ENCODE measurements around the gene SMCO2. TPM values are rescaled to one million over a fixed set of nuclear protein-coding genes. Genes with fewer than 3 reads are reported as not detected.

SMCO2 gene
- total RNA-seq, 1 experiment from 2014 or later, result 1.7 TPM

- intact Hi-C loops (cut with micrococcal nuclease), result loop anchor here (1.0 kb wide), 1 partner anchor 24 kb away; no protein-coding TSS in a partner anchor
- Histone ChIP-seq H4K20me1 (ENCODE audit: low read length) (no peaks in the 10 kb centered on the region), H3K27ac (ENCODE audit: low read length) (peak overlapping the region; percentile 94), H3K27me3 (ENCODE audit: low read length) (no peaks in the 10 kb centered on the region), H3K9ac (ENCODE audit: low read length) (peak overlapping the region; percentile 83), H2AFZ (ENCODE audit: low read length) (peak overlapping the region; percentile 10; the same call in 1 of the 2 replicates), H3K9me2 (replicated peaks; ENCODE audit: low read length) (no peaks in the 10 kb centered on the region), H3K79me2 (ENCODE audit: low read length) (peaks cover 80% of the 10 kb centered on the region), H3F3A (ENCODE audit: low read length, unreplicated experiment) (peaks cover 5% of the 10 kb centered on the region), H3K4me1 (ENCODE audit: insufficient read depth, low read length) (peaks cover 38% of the 10 kb centered on the region), H3K4me2 (ENCODE audit: low read length) (peak overlapping the region; percentile 79), H3K36me3 (ENCODE audit: low read depth, low read length) (no peaks in the 10 kb centered on the region), H3K9me3 (ENCODE audit: low read length) (no peaks in the 10 kb centered on the region), H3K4me3 (ENCODE audit: low read length) (peak overlapping the region; percentile 51)
- POLR2A ChIA-PET (ENCODE audit: unreplicated experiment), result interaction anchor here (0.7 kb wide), 1 partner anchor 85 kb away, joined by 4 read pairs; no protein-coding TSS in a partner anchor
- CTCF ChIA-PET, result interaction anchor here (1.3 kb wide), 1 partner anchor 16 kb away, joined by 7 read pairs; no protein-coding TSS in a partner anchor
- ATAC-seq, result peak; percentile 89
- peak; percentile 97 for DNase-seq
- TF ChIP-seq CTCF (conservative IDR thresholded peaks at IDR 0.05; ENCODE audit: low read depth, low read length) (no peak), EZH2 (IDR thresholded peaks at IDR 0.05; ENCODE audit: low read length, unreplicated experiment) (no peak), EZH2phosphoT487 (IDR thresholded peaks at IDR 0.05; ENCODE audit: borderline replicate concordance, low read length) (no peak)
- BruUV-seq (replicated peaks), result TSS peak; percentile 12
These were observed 102.8 kb downstream of the SMCO2 start for GRCh38 chr12:27549236-27549800.

- Histone ChIP-seq H3K79me2 (ENCODE audit: low read length) (peaks cover 87% of the 10 kb centered on the region), H3K9ac (ENCODE audit: low read length) (peak overlapping the region; percentile 83)
These were observed 103.5 kb downstream of the SMCO2 start for GRCh38 chr12:27549801-27550652.

More at GRCh38 chr12:27549801-27550652, 103.5 kb downstream of the SMCO2 start:
- Histone ChIP-seq H3F3A (ENCODE audit: low read length, unreplicated experiment) (peaks cover 5% of the 10 kb centered on the region), H4K20me1 (ENCODE audit: low read length) (no peaks in the 10 kb centered on the region), H3K4me2 (ENCODE audit: low read length) (peak overlapping the region; percentile 79), H3K9me3 (ENCODE audit: low read length) (no peaks in the 10 kb centered on the region), H3K27me3 (ENCODE audit: low read length) (no peaks in the 10 kb centered on the region), H3K9me2 (replicated peaks; ENCODE audit: low read length) (no peaks in the 10 kb centered on the region), H2AFZ (ENCODE audit: low read length) (peak overlapping the region; percentile 10; the same call in 1 of the 2 replicates), H3K4me1 (ENCODE audit: insufficient read depth, low read length) (peaks cover 38% of the 10 kb centered on the region), H3K27ac (ENCODE audit: low read length) (peak overlapping the region; percentile 94), H3K36me3 (ENCODE audit: low read depth, low read length) (no peaks in the 10 kb centered on the region), H3K4me3 (ENCODE audit: low read length) (peak overlapping the region; percentile 51)
- TF ChIP-seq CTCF (conservative IDR thresholded peaks at IDR 0.05; ENCODE audit: low read depth, low read length) (no peak), EZH2phosphoT487 (IDR thresholded peaks at IDR 0.05; ENCODE audit: borderline replicate concordance, low read length) (no peak), EZH2 (IDR thresholded peaks at IDR 0.05; ENCODE audit: low read length, unreplicated experiment) (no peak)
- ChIA-PET POLR2A (ENCODE audit: unreplicated experiment) (no interaction called here), CTCF (interaction anchor here (0.9 to 1.3 kb wide), 2 partner anchors 11 to 16 kb away, joined by 3 to 7 read pairs; no protein-coding TSS in a partner anchor)
- intact Hi-C loops (cut with micrococcal nuclease), result loop anchor here (1.0 kb wide), 1 partner anchor 23 kb away; no protein-coding TSS in a partner anchor
- DNase-seq, result peak; percentile 99
- no TSS peak for BruUV-seq (replicated peaks)
- ATAC-seq, result peak; percentile 84
